WTC11 (cell line): ENCODE measurements around the gene MRPL37. TPM values are rescaled to one million over a fixed set of nuclear protein-coding genes. Genes with fewer than 3 reads are reported as not detected.

Experiments used
- ATAC-seq: fragments of 200-7000 bp; cut with Tn5 transposase; 2 replicates; pipeline ENCODE4 v1.10.0; 2021; ENCODE audit warnings: mild to moderate bottlenecking, moderate library complexity
- CTCF ChIA-PET: fragments of 300-600 bp; sonication (Branson Sonifier 250); formaldehyde crosslinking; loops from one replicate; lab custom pipeline; 2021; ENCODE audit warnings: antibody characterized with exemption; lab: Charles Lee
- POLR2A ChIA-PET: fragments of 350-600 bp; sonication (Branson Sonifier 250); formaldehyde crosslinking; loops from one replicate; lab custom pipeline; 2021; ENCODE audit warnings: antibody characterized with exemption; lab: Charles Lee
- DNase-seq: peaks from one replicate; pipeline ENCODE4 v3.0.0; 2021; ENCODE audit warnings: low spot score
- H3K27ac Mint-ChIP-seq: 2 replicates; pipeline ENCODE4 v1.8.0; 2021; ENCODE audit warnings: mixed read lengths
- H3K27me3 Mint-ChIP-seq: 2 replicates; pipeline ENCODE4 v1.8.0; 2021; ENCODE audit warnings: low read depth, mild to moderate bottlenecking, moderate library complexity, mixed read lengths
- H3K36me3 Mint-ChIP-seq: 2 replicates; pipeline ENCODE4 v1.8.0; 2021; ENCODE audit warnings: mixed read lengths
- H3K4me1 Mint-ChIP-seq: 2 replicates; pipeline ENCODE4 v1.8.0; 2022; ENCODE audit warnings: mixed read lengths
- H3K4me3 Mint-ChIP-seq: 2 replicates; pipeline ENCODE4 v1.8.0; 2021; ENCODE audit warnings: mild to moderate bottlenecking, moderate library complexity, mixed read lengths
- H3K9me3 Mint-ChIP-seq: 2 replicates; pipeline ENCODE4 v1.8.0; 2021; ENCODE audit warnings: mixed read lengths
- AFF4 ChIP-seq: sonication (generic); formaldehyde crosslinking; IDR thresholded peaks from 2 replicates; pipeline ENCODE4 v1.8.1; 2023; ENCODE audit warnings: mild to moderate bottlenecking, missing genetic modification reagents, borderline replicate concordance
- ATF3 ChIP-seq: sonication (generic); formaldehyde crosslinking; conservative IDR thresholded peaks from 2 replicates; pipeline ENCODE4 v1.8.1; 2022; ENCODE audit warnings: mild to moderate bottlenecking, missing genetic modification reagents
- CREM ChIP-seq: sonication (generic); formaldehyde crosslinking; IDR thresholded peaks from 2 replicates; pipeline ENCODE4 v1.8.1; 2022; ENCODE audit warnings: mild to moderate bottlenecking, missing genetic modification reagents, moderate library complexity
- EMX1 ChIP-seq: fragments of 250-450 bp; sonication (Bioruptor Pico); IDR thresholded peaks from 2 replicates; pipeline ENCODE4 v1.8.0; 2021; ENCODE audit warnings: mild to moderate bottlenecking
- ESRRA ChIP-seq: sonication (generic); formaldehyde crosslinking; IDR thresholded peaks from 2 replicates; pipeline ENCODE4 v1.8.1; 2022; ENCODE audit warnings: mild to moderate bottlenecking, missing genetic modification reagents, borderline replicate concordance
- FOXK1 ChIP-seq: sonication (generic); formaldehyde crosslinking; IDR thresholded peaks from 2 replicates; pipeline ENCODE4 v1.8.0; 2022; ENCODE audit warnings: mild to moderate bottlenecking, moderate library complexity, missing genetic modification reagents
- GTF2I ChIP-seq: fragments of 250-450 bp; sonication (Bioruptor Pico); conservative IDR thresholded peaks from 2 replicates; pipeline ENCODE4 v1.4.0; 2021; ENCODE audit warnings: mild to moderate bottlenecking
- IRF2 ChIP-seq: sonication (generic); formaldehyde crosslinking; IDR thresholded peaks from 2 replicates; pipeline ENCODE4 v1.8.0; 2022; ENCODE audit warnings: low read depth, missing genetic modification reagents, borderline replicate concordance
- JUN ChIP-seq: sonication (generic); formaldehyde crosslinking; IDR thresholded peaks from 2 replicates; pipeline ENCODE4 v1.8.0; 2023; ENCODE audit warnings: mild to moderate bottlenecking, missing genetic modification reagents
- KAT7 ChIP-seq: sonication (generic); formaldehyde crosslinking; IDR thresholded peaks from 2 replicates; pipeline ENCODE4 v1.8.1; 2023; ENCODE audit warnings: missing genetic modification reagents, mild to moderate bottlenecking, borderline replicate concordance
- MAX ChIP-seq: sonication (generic); formaldehyde crosslinking; IDR thresholded peaks from 2 replicates; pipeline ENCODE4 v1.8.0; 2022; ENCODE audit warnings: mild to moderate bottlenecking, missing genetic modification reagents
- MYBL2 ChIP-seq: sonication (generic); formaldehyde crosslinking; IDR thresholded peaks from 2 replicates; pipeline ENCODE4 v1.8.1; 2023; ENCODE audit warnings: mild to moderate bottlenecking, moderate library complexity, missing genetic modification reagents
- NR1H2 ChIP-seq: sonication (generic); formaldehyde crosslinking; IDR thresholded peaks from 2 replicates; pipeline ENCODE4 v1.9.0; 2021; ENCODE audit warnings: mild to moderate bottlenecking, moderate library complexity, missing genetic modification reagents
- RORB ChIP-seq: fragments of 250-450 bp; sonication (Bioruptor Pico); IDR thresholded peaks from 2 replicates; pipeline ENCODE4 v1.9.0; 2021; ENCODE audit warnings: mild to moderate bottlenecking
- USF1 ChIP-seq: sonication (generic); formaldehyde crosslinking; IDR thresholded peaks from 2 replicates; pipeline ENCODE4 v1.8.0; 2022; ENCODE audit warnings: mild to moderate bottlenecking, missing genetic modification reagents
- ZNF281 ChIP-seq: sonication (generic); formaldehyde crosslinking; IDR thresholded peaks from 2 replicates; pipeline ENCODE4 v1.8.0; 2023; ENCODE audit warnings: mild to moderate bottlenecking, missing genetic modification reagents
- ZNF425 ChIP-seq: fragments of 250-450 bp; sonication (Bioruptor Pico); conservative IDR thresholded peaks from 2 replicates; pipeline ENCODE4 v1.9.0; 2021; ENCODE audit warnings: mild to moderate bottlenecking
- ZNF532 ChIP-seq: fragments of 250-450 bp; sonication (Bioruptor Pico); IDR thresholded peaks from 2 replicates; pipeline ENCODE4 v1.9.0; 2021; ENCODE audit warnings: mild to moderate bottlenecking, borderline replicate concordance
- total RNA-seq: library from RNA; stranded (reverse); gene quantifications from 3 replicates; pipeline ENCODE4 v1.2.3, GENCODE V29; 2021

The MRPL37 gene
- total RNA-seq, 1 experiment from 2014 or later: 143 TPM

GRCh38 chr1:54221867-54222484, 22.0 kb downstream of the MRPL37 start:
- DNase-seq (no peak), ATAC-seq (peak; percentile 42)
- H3K9me3 Mint-ChIP-seq: no peaks in the 10 kb centered on the region
- POLR2A ChIA-PET: interaction anchor here (1.2 kb wide), 1 partner anchor 9 kb away, joined by 3 read pairs; no protein-coding TSS in a partner anchor
- H3K36me3 Mint-ChIP-seq: peaks cover 29% of the 10 kb centered on the region
- H3K27me3 Mint-ChIP-seq: no peaks in the 10 kb centered on the region
- CTCF ChIA-PET: interaction anchor here (0.9 to 1.0 kb wide), 3 partner anchors 40 to 169 kb away, joined by 3 to 4 read pairs (median 3); no protein-coding TSS in a partner anchor
- H3K27ac Mint-ChIP-seq: no peak overlapping the region
- H3K4me1 Mint-ChIP-seq: peaks cover 21% of the 10 kb centered on the region
- TF ChIP-seq EMX1 (CRISPR knock-in tag): no peak
- no peak for TF ChIP-seq ZNF532 (CRISPR knock-in tag)
- no peak for TF ChIP-seq MYBL2 (CRISPR knock-in tag)
- TF ChIP-seq IRF2 (CRISPR knock-in tag): no peak
- no peak for TF ChIP-seq USF1 (CRISPR knock-in tag)
- no peak for TF ChIP-seq ATF3 (CRISPR knock-in tag)
- TF ChIP-seq GTF2I (CRISPR knock-in tag): no peak
- no peak overlapping the region for H3K4me3 Mint-ChIP-seq

- DNase-seq: no peak
- H3K27ac Mint-ChIP-seq: peak overlapping the region; percentile 10
- H3K36me3 Mint-ChIP-seq: peaks cover 25% of the 10 kb centered on the region
- ChIA-PET POLR2A (interaction anchor here (1.2 kb wide), 1 partner anchor 9 kb away, joined by 3 read pairs; no protein-coding TSS in a partner anchor), CTCF (interaction anchor here (1.0 kb wide), 1 partner anchor 101 kb away, joined by 4 read pairs; no protein-coding TSS in a partner anchor)
- H3K4me3 Mint-ChIP-seq: no peak overlapping the region
- no peaks in the 10 kb centered on the region for H3K27me3 Mint-ChIP-seq
- no peaks in the 10 kb centered on the region for H3K9me3 Mint-ChIP-seq
- ATAC-seq: no peak
- H3K4me1 Mint-ChIP-seq: peaks cover 21% of the 10 kb centered on the region
- TF ChIP-seq MAX (CRISPR knock-in tag): no peak
- TF ChIP-seq AFF4: no peak
- TF ChIP-seq JUN: no peak
- no peak for TF ChIP-seq ESRRA
- TF ChIP-seq ATF3 (CRISPR knock-in tag): no peak
- TF ChIP-seq FOXK1 (CRISPR knock-in tag): no peak
- no peak for TF ChIP-seq KAT7 (CRISPR knock-in tag)
- no peak for TF ChIP-seq IRF2 (CRISPR knock-in tag)
- TF ChIP-seq ZNF425 (CRISPR knock-in tag): no peak
- no peak for TF ChIP-seq CREM
- TF ChIP-seq RORB (CRISPR knock-in tag): no peak
- TF ChIP-seq ZNF281 (CRISPR knock-in tag): no peak
- TF ChIP-seq NR1H2: no peak
These were observed 22.7 kb downstream of the MRPL37 start for GRCh38 chr1:54222711-54223110.
